HG02970 (cell line): ENCODE results near the gene B3GALT4.
A peak's percentile ranks its signal among the peaks of the same experiment; 100 is the strongest.
"Not testable (repeated sequence)": the region's sequence is repeated elsewhere in the genome, so short reads cannot be mapped to it uniquely, and the experiment has no call there.

Source experiments
- ATAC-seq: cut with Tn5 transposase; IDR thresholded peaks from one replicate; pipeline ENCODE4 v1.9.1; 2021; ENCODE audit warnings: mild to moderate bottlenecking, moderate library complexity, moderate number of reproducible peaks; ENCODE audit not compliant: unreplicated experiment, low FRiP score

B3GALT4 gene

GRCh38 chr6:33271468-33272274 lies 5.3 kb upstream of the B3GALT4 start, which contains the start of the genes RPS18 and VPS52:
Gene RPS18 (plus strand): TSS chr6:33272075. CDS start chr6:33272120, 45 bp downstream.
Gene VPS52 (minus strand): TSS chr6:33271876. CDS start chr6:33271675, 201 bp downstream.
- ATAC-seq = peak; percentile 87

GRCh38 chr6:33272275-33273128 lies 4.4 kb upstream of the B3GALT4 start:
- ATAC-seq = no peak

- ATAC-seq = no peak
These were observed 3.6 kb upstream of the B3GALT4 start for GRCh38 chr6:33273129-33273923.

GRCh38 chr6:33273924-33274902 lies 2.7 kb upstream of the B3GALT4 start:
- ATAC-seq = no peak

GRCh38 chr6:33275795-33276580 lies 935 bp upstream of the B3GALT4 start:
- ATAC-seq = not testable (repeated sequence)

DNA sequence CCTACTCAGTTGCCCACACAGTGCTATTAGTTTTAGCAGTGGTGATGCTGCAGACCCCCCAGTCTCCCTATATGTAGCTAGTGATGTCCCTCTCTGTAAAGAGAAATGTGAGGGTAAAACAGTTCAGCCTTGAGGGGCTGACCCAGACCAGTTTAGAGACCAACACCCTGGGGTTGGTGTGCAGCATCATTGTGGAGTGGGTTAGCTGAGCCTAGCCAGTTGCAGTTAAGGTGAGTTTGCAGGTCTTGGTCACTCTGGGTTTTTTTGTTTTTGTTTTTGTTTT lies 401 bp upstream of the B3GALT4 start:
- ATAC-seq = no peak

DNA sequence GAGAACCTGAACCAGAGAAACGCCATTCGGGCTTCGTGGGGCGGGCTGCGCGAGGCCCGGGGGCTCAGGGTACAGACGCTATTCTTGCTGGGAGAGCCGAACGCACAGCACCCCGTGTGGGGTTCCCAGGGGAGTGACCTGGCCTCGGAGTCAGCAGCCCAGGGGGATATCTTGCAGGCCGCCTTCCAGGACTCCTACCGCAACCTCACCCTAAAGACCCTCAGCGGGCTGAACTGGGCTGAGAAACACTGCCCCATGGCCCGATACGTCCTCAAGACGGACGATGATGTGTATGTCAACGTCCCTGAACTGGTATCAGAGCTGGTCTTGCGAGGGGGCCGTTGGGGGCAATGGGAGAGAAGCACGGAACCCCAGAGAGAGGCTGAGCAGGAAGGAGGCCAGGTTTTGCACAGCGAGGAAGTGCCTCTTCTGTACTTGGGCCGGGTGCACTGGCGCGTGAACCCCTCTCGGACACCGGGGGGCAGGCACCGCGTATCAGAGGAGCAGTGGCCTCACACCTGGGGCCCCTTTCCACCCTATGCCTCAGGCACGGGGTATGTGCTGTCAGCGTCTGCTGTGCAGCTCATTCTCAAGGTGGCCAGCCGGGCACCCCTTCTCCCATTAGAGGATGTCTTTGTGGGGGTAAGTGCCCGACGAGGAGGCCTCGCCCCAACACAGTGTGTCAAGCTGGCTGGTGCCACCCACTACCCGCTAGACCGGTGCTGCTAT lies 904 bp downstream of the B3GALT4 start:
- peak; percentile 8 for ATAC-seq

DNA sequence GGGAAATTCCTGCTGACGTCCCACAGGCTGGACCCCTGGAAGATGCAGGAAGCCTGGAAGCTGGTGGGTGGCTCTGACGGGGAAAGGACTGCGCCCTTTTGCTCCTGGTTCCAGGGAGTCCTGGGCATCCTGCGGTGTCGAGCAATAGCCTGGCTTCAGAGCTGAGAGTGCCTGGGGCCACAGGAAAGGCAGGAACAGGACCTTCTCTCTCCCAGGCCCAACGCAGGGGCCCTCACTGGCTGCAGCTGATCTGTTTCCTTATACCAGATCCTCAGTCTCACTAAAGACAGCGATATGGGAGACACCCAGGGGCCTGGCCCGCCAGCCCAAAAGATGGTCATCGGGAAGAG lies 1.4 kb downstream of the B3GALT4 start:
- no peak for ATAC-seq

DNA sequence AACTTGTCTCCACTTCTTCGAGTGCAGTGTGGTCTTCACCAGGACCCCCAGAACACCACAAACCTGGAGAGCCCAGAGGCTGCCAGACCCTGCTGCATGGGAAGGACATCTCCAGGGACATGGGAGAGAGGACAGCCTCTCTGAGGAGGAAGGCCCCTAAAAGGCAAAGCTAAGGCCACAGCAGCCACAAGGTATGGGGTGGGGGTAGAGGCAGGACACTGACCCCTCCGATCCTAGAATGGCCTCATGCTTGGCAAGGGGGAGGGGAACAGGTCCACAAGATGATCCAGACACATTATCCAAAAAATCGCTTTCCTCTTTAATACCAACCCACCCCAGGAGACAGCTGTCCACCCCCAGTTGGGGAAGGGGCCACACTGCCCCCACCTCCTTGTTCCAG lies 1.9 kb downstream of the B3GALT4 start:
- no peak for ATAC-seq

DNA sequence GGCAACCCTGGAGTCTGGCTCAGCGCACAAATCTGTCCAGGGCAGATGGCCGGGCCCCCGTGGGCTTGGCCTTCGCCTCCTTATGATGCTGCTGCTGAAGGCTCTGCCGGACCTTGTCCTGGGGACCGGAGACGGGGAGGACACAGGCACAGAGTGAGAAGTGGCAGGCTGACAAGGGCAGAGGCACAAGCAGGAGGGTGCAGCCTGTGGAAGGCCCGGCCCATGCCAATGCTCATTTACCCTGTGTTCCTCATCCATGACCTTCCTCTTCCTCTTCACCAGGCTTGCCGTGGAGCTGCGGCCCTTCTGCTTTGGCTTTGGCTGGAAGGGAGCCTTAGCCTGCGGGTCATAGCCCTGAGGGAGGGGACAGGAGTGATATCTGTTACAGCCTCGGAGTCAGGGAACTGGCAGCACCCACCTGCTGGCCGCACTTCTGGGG lies 2.4 kb downstream of the B3GALT4 start:
- ATAC-seq = no peak

- no peak for ATAC-seq
These were observed 3.1 kb downstream of the B3GALT4 start for GRCh38 chr6:33279971-33280511.

DNA sequence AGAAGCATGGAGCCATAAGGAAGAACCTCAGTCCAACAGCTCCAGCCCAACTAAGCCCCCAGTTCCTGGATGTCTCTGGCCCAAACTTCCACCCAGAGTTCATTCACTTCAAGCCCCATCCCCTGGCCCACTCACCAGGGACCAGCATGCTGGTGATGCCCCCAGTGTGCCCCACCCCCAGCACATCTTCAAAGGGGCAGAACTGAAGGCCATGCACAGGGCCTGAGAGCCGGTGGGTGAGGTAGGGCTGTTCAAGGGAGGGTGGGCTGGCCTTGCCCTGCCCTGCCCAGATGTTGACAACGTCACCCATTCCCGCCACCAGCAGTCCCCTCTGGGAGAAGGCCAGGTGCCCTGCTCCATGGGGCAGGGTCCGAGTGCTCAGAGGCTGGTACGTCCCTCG lies 3.6 kb downstream of the B3GALT4 start:
- no peak for ATAC-seq

DNA sequence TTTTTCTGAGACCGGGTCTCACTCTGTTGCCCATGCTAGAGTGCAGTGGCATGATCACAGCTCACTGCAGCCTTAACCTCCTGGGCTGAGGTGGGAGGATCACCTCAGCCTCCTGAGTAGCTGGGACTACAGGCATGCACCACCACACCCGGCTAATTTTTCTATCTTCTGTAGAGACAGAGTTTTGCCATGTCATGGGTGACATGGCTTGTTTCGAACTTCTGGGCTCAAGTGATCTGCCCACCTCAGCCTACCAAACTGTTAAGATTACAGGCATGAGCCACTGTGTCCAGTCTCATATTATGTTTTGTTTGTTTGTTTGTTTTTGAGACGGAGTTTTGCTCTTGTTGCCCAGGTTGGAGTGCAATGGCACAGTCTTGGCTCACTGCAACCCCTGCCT lies 8.3 kb downstream of the B3GALT4 start:
- ATAC-seq = not testable (repeated sequence)

- no peak for ATAC-seq
These were observed 10.3 kb downstream of the B3GALT4 start for GRCh38 chr6:33286946-33287914.

- ATAC-seq = peak; percentile 15
These were observed 11.4 kb downstream of the B3GALT4 start for GRCh38 chr6:33288141-33288920.
